DND-41 (cell line): Measurements from ENCODE around the gene OTOF.

Experiments used
- ATAC-seq: fragments of 200-7000 bp; cut with Tn5 transposase; 3 replicates; pipeline ENCODE4 v1.9.1; 2021; ENCODE audit warnings: low read depth; ENCODE audit not compliant: insufficient read depth
- DNase-seq: peaks from one replicate; pipeline ENCODE4 v3.0.0-alpha.2; 2020
- H2AFZ ChIP-seq: 2 replicates; pipeline ENCODE4 v1.6.0; 2012; ENCODE audit warnings: low read depth, low read length
- H3K27ac ChIP-seq: 2 replicates; pipeline ENCODE4 v1.5.1; 2012; ENCODE audit warnings: low read length, inconsistent platforms
- H3K27me3 ChIP-seq: fragments of 200-600 bp; sonication (generic); 2 replicates; pipeline ENCODE4 v1.6.0; 2012; ENCODE audit warnings: low read length, mild to moderate bottlenecking, inconsistent platforms; ENCODE audit not compliant: insufficient read depth, poor library complexity
- H3K36me3 ChIP-seq: 2 replicates; pipeline ENCODE4 v1.5.1; 2012; ENCODE audit warnings: low read length, inconsistent platforms; ENCODE audit not compliant: insufficient read depth
- H3K4me1 ChIP-seq: 2 replicates; pipeline ENCODE4 v1.5.1; 2012; ENCODE audit warnings: mild to moderate bottlenecking, low read length; ENCODE audit not compliant: insufficient read depth
- H3K4me2 ChIP-seq: 2 replicates; pipeline ENCODE4 v1.6.0; 2012; ENCODE audit warnings: mild to moderate bottlenecking, moderate library complexity, low read length, inconsistent platforms; ENCODE audit not compliant: insufficient read depth
- H3K4me3 ChIP-seq, 2 experiments: fragments of 200-600 bp in 1 of 2; shearing (Covaris generic) in 1 of 2; 2 replicates each; pipeline ENCODE4 v1.5.1; 2012 to 2016; ENCODE audit warnings: inconsistent platforms in 2 of 2, low read length in 2 of 2, mild to moderate bottlenecking in 2 of 2, low read depth in 1 of 2, moderate library complexity in 1 of 2
- H3K79me2 ChIP-seq: 2 replicates; pipeline ENCODE4 v1.6.0; 2012; ENCODE audit warnings: low read length, inconsistent platforms; ENCODE audit not compliant: insufficient read depth
- H3K9ac ChIP-seq: 2 replicates; pipeline ENCODE4 v1.6.0; 2012; ENCODE audit warnings: low read depth, mild to moderate bottlenecking, inconsistent platforms, low read length, moderate library complexity
- H3K9me3 ChIP-seq: 2 replicates; pipeline ENCODE4 v1.5.1; 2012; ENCODE audit warnings: low read length, moderate library complexity, mild to moderate bottlenecking, inconsistent platforms; ENCODE audit not compliant: insufficient read depth, severe bottlenecking
- H4K20me1 ChIP-seq: 2 replicates; pipeline ENCODE4 v1.6.0; 2012; ENCODE audit warnings: low read length; ENCODE audit not compliant: insufficient read depth
- EZH2 ChIP-seq: IDR thresholded peaks from 3 replicates; pipeline ENCODE4 v1.6.1; 2012; ENCODE audit warnings: borderline replicate concordance, low read depth, mild to moderate bottlenecking, moderate library complexity, low read length, inconsistent platforms; ENCODE audit not compliant: severe bottlenecking
- TF ChIP-seq, protein P1 (sequence below): IDR thresholded peaks from 2 replicates; pipeline ENCODE4 v1.5.1; 2012; ENCODE audit warnings: borderline replicate concordance, low read length, moderate library complexity, mild to moderate bottlenecking; ENCODE audit not compliant: poor library complexity, severe bottlenecking; ENCODE audit errors: extremely low read depth

OTOF gene

DNA sequence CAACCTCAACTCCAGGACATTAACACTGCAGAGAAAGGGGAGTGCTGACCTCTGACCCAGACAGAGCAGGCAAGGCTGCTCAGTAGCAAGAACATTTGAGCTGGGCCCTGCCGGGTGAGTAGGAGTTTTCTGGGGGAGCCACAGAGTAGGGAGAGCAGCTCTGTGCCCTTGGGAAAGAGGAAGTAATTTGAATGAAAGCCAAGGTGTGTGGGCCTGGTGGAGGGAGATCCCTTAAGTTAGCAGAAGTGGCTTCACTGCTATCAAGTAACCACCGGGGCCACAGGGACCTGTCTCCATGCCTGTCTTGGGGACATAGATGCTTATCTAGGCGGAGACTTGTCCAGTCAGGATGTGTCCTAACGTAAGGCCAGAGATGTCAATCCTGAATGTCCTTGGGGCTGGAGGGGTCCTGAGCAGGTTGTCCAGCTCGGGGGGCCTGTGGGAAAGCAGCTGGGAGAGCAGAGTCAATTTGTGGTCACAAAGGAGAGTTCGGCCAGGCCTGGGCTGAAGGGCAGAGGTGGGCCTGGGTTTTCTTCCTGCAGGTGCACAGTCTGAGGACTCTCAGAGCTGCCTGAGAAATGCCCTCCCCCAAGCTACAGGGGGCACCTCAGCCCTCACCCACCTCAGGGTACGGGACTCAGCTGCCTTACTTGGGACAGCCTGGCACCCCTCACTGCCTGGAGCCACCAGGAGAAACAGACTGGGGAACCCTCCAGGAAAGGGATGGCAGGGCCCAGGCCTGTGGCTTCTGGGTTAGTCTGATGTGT lies 15.0 kb upstream of the OTOF start:
- DNase-seq (no peak), ATAC-seq (no peak)
- no peaks in the 10 kb centered on the region for H3K4me1 ChIP-seq
- H3K9ac ChIP-seq: no peak overlapping the region
- H3K4me3 ChIP-seq: no peak overlapping the region
- H3K79me2 ChIP-seq: no peaks in the 10 kb centered on the region
- no peaks in the 10 kb centered on the region for H4K20me1 ChIP-seq
- no peak overlapping the region for H3K4me2 ChIP-seq
- H3K36me3 ChIP-seq: no peaks in the 10 kb centered on the region
- H3K27ac ChIP-seq: no peak overlapping the region
- TF ChIP-seq EZH2: no peak
- TF ChIP-seq, protein P1, sequence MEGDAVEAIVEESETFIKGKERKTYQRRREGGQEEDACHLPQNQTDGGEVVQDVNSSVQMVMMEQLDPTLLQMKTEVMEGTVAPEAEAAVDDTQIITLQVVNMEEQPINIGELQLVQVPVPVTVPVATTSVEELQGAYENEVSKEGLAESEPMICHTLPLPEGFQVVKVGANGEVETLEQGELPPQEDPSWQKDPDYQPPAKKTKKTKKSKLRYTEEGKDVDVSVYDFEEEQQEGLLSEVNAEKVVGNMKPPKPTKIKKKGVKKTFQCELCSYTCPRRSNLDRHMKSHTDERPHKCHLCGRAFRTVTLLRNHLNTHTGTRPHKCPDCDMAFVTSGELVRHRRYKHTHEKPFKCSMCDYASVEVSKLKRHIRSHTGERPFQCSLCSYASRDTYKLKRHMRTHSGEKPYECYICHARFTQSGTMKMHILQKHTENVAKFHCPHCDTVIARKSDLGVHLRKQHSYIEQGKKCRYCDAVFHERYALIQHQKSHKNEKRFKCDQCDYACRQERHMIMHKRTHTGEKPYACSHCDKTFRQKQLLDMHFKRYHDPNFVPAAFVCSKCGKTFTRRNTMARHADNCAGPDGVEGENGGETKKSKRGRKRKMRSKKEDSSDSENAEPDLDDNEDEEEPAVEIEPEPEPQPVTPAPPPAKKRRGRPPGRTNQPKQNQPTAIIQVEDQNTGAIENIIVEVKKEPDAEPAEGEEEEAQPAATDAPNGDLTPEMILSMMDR: no peak
- no peaks in the 10 kb centered on the region for H3K27me3 ChIP-seq
- H2AFZ ChIP-seq: no peak overlapping the region
- no peaks in the 10 kb centered on the region for H3K9me3 ChIP-seq

DNA sequence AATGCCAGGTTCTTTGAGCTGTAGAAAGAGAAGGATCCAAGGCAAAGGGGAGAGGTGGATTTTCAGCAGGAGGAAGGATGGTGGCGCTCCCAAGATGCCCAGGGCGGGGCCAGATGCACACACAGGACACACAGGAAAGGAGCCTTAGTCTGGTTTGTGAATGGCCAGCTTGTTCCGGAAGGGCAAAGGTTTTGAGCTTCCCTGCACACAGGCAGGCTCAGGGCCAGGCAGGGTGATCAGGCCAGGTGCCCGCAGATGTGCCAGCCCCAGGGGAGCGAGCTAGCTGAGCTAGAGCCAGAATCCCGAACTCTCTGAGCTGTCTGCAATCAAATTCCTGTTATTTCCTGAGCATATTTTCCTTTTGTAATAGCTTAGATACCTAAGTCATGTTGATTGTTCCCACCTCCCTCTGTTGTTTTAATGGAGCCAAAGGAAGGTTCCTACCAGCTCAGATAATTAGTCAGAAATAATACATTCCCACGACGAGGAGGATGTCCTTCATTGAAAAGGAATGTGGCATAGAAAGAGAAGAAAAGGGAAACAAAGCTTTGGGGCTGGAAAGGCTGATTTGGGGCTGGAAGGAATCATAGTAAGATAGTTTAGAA lies 13.7 kb upstream of the OTOF start:
- H3K4me1 ChIP-seq: no peaks in the 10 kb centered on the region
- H3K27me3 ChIP-seq: no peaks in the 10 kb centered on the region
- H3K4me3 ChIP-seq: no peak overlapping the region
- no peak overlapping the region for H3K9ac ChIP-seq
- no peaks in the 10 kb centered on the region for H3K36me3 ChIP-seq
- H3K79me2 ChIP-seq: no peaks in the 10 kb centered on the region
- DNase-seq: no peak
- no peak for TF ChIP-seq EZH2
- TF ChIP-seq, protein P1: no peak
- ATAC-seq: no peak
- no peak overlapping the region for H3K27ac ChIP-seq
- no peaks in the 10 kb centered on the region for H4K20me1 ChIP-seq
- H2AFZ ChIP-seq: no peak overlapping the region
- no peak overlapping the region for H3K4me2 ChIP-seq
- H3K9me3 ChIP-seq: no peaks in the 10 kb centered on the region

DNA sequence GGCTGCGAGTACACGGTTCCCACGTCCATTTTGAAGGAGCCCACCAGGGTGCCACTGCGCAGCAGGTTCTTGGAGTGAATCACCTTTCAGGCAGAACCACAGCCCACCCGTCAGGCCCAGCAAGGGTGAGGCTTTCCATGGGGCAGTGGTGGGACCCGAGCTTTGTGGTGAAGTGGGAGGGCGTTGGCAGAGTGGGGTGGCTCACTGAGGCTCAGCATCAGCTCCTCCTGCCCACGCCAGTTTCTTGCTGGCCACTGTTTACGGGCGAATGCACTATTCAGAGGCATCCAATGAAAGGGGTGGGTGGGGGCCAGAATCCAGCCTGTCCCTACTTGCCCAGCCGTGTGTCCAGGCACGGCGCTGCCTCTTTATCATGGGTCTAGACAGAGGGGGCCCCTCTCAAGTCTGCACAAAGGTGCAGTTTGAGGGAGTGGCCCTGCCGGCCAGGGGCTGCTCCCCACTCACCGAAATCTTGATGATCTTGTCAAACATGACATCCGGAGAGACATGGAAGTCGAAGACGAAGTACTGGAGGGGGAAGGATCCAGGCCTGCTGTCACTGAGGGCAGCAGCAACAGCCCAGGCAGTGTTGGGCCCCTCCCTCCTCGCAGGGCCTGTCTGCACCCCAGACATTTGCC lies 11.4 kb upstream of the OTOF start:
- Histone ChIP-seq H2AFZ (no peak overlapping the region), H3K9ac (no peak overlapping the region), H3K27me3 (no peaks in the 10 kb centered on the region), H3K36me3 (no peaks in the 10 kb centered on the region), H3K4me2 (no peak overlapping the region), H3K4me3 (no peak overlapping the region), H3K27ac (no peak overlapping the region), H3K4me1 (no peaks in the 10 kb centered on the region), H3K9me3 (no peaks in the 10 kb centered on the region), H4K20me1 (no peaks in the 10 kb centered on the region), H3K79me2 (no peaks in the 10 kb centered on the region)
- DNase-seq: no peak
- no peak for ATAC-seq
- TF ChIP-seq EZH2: no peak
- TF ChIP-seq, protein P1: no peak
